OCI-LY7 (cell line): ENCODE measurements around the gene ENDOD1.

Experiments
- CTCF ChIP-seq: fragments of 200-600 bp; sonication (generic); conservative IDR thresholded peaks from 2 replicates; pipeline ENCODE4 v1.5.1; 2014; ENCODE audit warnings: mild to moderate bottlenecking, antibody characterized with exemption, low read length, moderate library complexity, mixed read lengths
- EZH2phosphoT487 ChIP-seq: fragments of 200-600 bp; sonication (generic); IDR thresholded peaks from 2 replicates; pipeline ENCODE4 v1.6.1; 2018; ENCODE audit warnings: low read depth, borderline replicate concordance, mild to moderate bottlenecking, mixed run types, antibody characterized with exemption, low read length, moderate library complexity, mixed read lengths

GRCh38 chr11:95081412-95081811, 8.2 kb upstream of the ENDOD1 start:
- no peak for TF ChIP-seq CTCF
- TF ChIP-seq EZH2phosphoT487 = no peak
